Ovary (tissue), 3 donors: ENCODE measurements around the gene LHX2.

Experiments
- EP300 ChIP-seq: sonication (generic); formaldehyde crosslinking; IDR thresholded peaks from one replicate; pipeline ENCODE4 v1.6.1; 2017; ENCODE audit warnings: antibody characterized with exemption
- POLR2A ChIP-seq: fragments of 450-650 bp; IDR thresholded peaks from one replicate; pipeline ENCODE4 v1.6.1; 2017; ENCODE audit warnings: antibody characterized with exemption, mild to moderate bottlenecking, moderate library complexity
- TF ChIP-seq, protein P1 (sequence below), 3 donors: fragments of 450-650 bp in 2 of 3; fragments of 200-600 bp in 1 of 3; IDR thresholded peaks; one replicate each; pipeline versions ENCODE4 v1.5.1 to v1.8.0; 2016 to 2022; ENCODE audit warnings: antibody characterized with exemption in 3 of 3, mild to moderate bottlenecking in 1 of 3
- donor health status: DM: no; HTN: no; CAD: no.

DNA sequence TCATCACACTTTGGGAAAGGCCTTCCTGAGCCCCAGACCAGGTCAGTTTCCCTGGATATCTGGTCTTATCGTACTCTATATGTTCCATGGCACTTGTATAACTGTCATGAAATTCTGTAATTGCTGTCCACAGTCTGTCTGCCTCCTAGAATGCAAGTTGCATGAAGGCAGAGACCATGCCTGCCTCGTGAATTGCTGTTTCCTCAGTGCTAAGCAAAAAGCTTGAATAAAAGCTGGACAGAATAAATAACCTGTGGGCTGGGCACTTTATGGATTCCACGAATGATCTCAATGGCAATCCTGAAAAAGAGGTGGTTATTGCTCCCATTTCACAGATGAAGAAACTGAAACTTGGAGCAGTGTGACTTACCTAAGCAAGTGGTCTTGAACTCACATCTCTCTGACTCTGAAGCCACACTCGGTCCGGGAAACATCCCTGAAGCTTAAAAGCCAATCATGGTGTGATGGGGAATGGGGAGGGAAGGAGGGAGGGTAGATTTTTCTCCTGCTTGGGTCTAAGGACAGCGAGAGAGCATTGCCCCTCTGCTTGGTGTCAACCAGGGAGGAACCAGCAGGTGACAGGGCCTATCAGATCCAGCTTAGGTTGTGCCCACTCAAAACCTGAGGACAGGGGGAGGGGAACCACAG is 13.2 kb upstream of the LHX2 start:
- TF ChIP-seq, protein P1, sequence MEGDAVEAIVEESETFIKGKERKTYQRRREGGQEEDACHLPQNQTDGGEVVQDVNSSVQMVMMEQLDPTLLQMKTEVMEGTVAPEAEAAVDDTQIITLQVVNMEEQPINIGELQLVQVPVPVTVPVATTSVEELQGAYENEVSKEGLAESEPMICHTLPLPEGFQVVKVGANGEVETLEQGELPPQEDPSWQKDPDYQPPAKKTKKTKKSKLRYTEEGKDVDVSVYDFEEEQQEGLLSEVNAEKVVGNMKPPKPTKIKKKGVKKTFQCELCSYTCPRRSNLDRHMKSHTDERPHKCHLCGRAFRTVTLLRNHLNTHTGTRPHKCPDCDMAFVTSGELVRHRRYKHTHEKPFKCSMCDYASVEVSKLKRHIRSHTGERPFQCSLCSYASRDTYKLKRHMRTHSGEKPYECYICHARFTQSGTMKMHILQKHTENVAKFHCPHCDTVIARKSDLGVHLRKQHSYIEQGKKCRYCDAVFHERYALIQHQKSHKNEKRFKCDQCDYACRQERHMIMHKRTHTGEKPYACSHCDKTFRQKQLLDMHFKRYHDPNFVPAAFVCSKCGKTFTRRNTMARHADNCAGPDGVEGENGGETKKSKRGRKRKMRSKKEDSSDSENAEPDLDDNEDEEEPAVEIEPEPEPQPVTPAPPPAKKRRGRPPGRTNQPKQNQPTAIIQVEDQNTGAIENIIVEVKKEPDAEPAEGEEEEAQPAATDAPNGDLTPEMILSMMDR (IDR thresholded peaks at IDR 0.05), result no peak
- no peak for TF ChIP-seq POLR2A
- TF ChIP-seq EP300, result no peak
